PFSK-1 (cell line): ENCODE measurements around the gene RABGAP1L.

Experiments
- FOXP2 ChIP-seq: optimal IDR thresholded peaks from 2 replicates; pipeline ENCODE3; 2011; ENCODE audit warnings: borderline replicate concordance, control low read depth, inconsistent platforms; ENCODE audit not compliant: insufficient read depth; ENCODE audit errors: extremely low read length, extremely low read depth
- POLR2AphosphoS5 ChIP-seq: IDR thresholded peaks from 2 replicates; pipeline ENCODE4 v1.6.1; 2012; ENCODE audit warnings: low read depth, mild to moderate bottlenecking, control low read depth, low read length, moderate library complexity
- SIN3A ChIP-seq: IDR thresholded peaks from 2 replicates; pipeline ENCODE4 v1.6.1; 2012; ENCODE audit warnings: mild to moderate bottlenecking, low read length, moderate library complexity, borderline replicate concordance; ENCODE audit not compliant: insufficient read depth
- TAF1 ChIP-seq: IDR thresholded peaks from 2 replicates; pipeline ENCODE4 v1.6.1; 2012; ENCODE audit warnings: low read length, control low read depth, borderline replicate concordance; ENCODE audit not compliant: insufficient read depth
- TF ChIP-seq, protein P1 (sequence below), 2 experiments: IDR thresholded peaks; 2 replicates each; pipeline versions ENCODE4 v1.6.1 to v1.8.0; 2011 to 2012; ENCODE audit warnings: low read depth in 2 of 2, low read length in 2 of 2, control low read depth in 1 of 2, inconsistent platforms in 1 of 2, mild to moderate bottlenecking in 1 of 2, moderate library complexity in 1 of 2; ENCODE audit not compliant: insufficient read depth in 1 of 2

The RABGAP1L gene

DNA sequence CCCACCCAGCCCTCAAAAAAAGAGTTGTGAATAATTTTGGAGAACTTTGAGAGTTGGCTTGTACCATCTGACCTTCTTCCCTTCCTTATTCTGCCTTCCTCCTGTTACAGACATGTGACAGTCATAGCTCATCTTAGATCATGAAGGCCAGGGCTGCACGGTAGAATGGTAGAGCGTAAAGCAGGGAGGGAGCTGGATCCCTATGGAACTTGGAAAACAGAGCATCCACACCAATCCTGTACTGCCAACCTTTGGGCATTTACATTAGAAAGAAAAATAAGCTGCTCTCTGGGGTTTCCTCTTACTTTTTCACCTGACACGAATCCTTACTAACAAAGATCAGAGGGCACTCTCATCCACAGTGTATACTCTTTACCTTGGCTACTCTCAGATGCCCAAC, 409.9 kb downstream of the RABGAP1L start:
- TF ChIP-seq, protein P1, sequence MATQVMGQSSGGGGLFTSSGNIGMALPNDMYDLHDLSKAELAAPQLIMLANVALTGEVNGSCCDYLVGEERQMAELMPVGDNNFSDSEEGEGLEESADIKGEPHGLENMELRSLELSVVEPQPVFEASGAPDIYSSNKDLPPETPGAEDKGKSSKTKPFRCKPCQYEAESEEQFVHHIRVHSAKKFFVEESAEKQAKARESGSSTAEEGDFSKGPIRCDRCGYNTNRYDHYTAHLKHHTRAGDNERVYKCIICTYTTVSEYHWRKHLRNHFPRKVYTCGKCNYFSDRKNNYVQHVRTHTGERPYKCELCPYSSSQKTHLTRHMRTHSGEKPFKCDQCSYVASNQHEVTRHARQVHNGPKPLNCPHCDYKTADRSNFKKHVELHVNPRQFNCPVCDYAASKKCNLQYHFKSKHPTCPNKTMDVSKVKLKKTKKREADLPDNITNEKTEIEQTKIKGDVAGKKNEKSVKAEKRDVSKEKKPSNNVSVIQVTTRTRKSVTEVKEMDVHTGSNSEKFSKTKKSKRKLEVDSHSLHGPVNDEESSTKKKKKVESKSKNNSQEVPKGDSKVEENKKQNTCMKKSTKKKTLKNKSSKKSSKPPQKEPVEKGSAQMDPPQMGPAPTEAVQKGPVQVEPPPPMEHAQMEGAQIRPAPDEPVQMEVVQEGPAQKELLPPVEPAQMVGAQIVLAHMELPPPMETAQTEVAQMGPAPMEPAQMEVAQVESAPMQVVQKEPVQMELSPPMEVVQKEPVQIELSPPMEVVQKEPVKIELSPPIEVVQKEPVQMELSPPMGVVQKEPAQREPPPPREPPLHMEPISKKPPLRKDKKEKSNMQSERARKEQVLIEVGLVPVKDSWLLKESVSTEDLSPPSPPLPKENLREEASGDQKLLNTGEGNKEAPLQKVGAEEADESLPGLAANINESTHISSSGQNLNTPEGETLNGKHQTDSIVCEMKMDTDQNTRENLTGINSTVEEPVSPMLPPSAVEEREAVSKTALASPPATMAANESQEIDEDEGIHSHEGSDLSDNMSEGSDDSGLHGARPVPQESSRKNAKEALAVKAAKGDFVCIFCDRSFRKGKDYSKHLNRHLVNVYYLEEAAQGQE (IDR thresholded peaks at IDR 0.05; ENCODE audit: insufficient read depth in 1 of 2, low read depth in 2 of 2, low read length in 2 of 2): no peak

DNA sequence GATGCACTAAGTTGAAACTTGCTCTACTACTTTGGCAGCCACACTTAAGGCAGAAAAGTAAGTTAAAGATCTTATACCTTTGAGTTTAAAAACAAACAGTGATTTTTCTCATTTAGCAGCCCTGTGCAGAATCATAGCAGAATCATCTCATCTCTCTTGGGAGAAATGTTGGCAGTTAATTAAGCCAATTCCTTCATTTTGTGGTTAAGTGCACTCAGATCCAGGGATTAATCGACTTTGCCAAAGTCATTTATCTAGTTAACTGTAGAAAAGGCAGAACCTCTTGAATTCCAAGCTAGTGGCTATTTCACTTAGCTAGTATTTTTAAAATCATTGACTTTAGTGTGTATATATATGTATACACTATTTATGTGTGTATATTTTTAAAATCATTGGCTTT, 413.5 kb downstream of the RABGAP1L start:
- TF ChIP-seq, protein P1 (IDR thresholded peaks at IDR 0.05; ENCODE audit: insufficient read depth in 1 of 2, low read depth in 2 of 2, low read length in 2 of 2): no peak
- TF ChIP-seq TAF1 (no peak), POLR2AphosphoS5 (no peak), SIN3A (no peak), FOXP2 (no peak)

DNA sequence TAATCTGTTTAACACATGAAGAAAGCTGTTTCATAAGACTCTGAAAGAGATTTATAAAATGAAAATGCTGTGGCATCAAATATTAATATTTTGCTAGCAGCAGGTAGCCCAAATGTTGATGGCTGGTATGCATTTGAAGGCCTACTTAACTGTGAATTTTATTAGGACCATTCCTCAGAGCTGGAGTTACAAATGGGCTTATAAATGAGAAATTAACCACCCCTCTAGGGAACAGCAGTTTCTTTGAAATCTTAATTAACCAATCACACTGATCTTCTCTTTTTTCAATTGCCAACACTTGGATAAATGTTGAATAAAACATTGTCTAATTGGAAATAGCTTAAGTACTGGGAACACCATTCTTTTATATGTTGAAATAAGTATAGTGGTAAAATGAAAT, 418.4 kb downstream of the RABGAP1L start:
- TF ChIP-seq FOXP2 (no peak), TAF1 (no peak), POLR2AphosphoS5 (no peak), SIN3A (no peak)
- TF ChIP-seq, protein P1 (IDR thresholded peaks at IDR 0.05; ENCODE audit: insufficient read depth in 1 of 2, low read depth in 2 of 2, low read length in 2 of 2): no peak

DNA sequence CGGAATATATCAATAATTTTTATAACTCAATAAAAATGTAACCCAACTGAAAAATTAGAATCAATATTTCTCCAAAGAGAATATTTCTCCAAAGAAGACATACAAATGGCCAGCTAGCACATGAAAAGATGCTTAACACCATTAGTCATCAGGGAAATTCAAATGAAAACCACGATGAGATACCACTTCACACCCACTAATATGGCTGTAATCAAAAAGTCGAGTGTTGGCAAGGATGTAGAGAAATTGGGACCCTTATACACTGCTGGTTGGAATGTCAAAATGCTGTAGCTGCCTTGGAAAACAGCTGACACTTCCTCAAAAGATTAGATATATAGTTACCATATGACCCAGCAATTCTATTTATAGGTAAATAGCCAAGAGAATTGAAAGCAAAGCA, 421.5 kb downstream of the RABGAP1L start:
- no peak for TF ChIP-seq FOXP2
- TF ChIP-seq, protein P1 (IDR thresholded peaks at IDR 0.05; ENCODE audit: insufficient read depth in 1 of 2, low read depth in 2 of 2, low read length in 2 of 2): no peak

DNA sequence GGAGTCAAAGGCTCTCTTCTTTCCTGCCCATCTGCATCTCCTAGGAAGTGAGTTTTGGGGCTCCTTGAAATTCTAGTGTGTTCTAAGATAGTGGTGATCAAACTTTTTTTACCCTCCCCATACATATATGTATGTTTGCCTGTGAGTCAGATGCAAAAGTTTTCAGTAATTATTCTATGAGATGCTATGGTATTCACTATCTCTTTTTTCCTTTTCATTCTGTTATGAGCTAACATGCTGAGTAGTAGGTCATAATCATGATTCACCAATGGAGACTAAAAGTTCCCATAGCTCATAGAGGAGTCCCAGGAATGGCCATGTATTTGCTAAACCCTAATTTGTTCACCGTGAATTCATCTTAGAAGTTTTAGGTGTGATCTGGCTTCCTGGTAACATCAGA, 424.0 kb downstream of the RABGAP1L start:
- TF ChIP-seq, protein P1 (IDR thresholded peaks at IDR 0.05; ENCODE audit: insufficient read depth in 1 of 2, low read depth in 2 of 2, low read length in 2 of 2): no peak
- TF ChIP-seq FOXP2: no peak
- TF ChIP-seq TAF1: no peak
- no peak for TF ChIP-seq SIN3A
- no peak for TF ChIP-seq POLR2AphosphoS5
